HL-60/S4 treated with phorbol 12-myristate 13-acetate at 8.2 ng/mL for 4 days and 3 days (cell line): ENCODE data around the gene SLC2A9.

ENCODE experiments used
- in situ Hi-C: fragments of 300-500 bp; cut with MboI; formaldehyde crosslinking; loops from 2 replicates; pipeline ENCODE4 v1.15.0; 2022; ENCODE audit warnings: low sequenced_read_pairs

Gene SLC2A9

DNA sequence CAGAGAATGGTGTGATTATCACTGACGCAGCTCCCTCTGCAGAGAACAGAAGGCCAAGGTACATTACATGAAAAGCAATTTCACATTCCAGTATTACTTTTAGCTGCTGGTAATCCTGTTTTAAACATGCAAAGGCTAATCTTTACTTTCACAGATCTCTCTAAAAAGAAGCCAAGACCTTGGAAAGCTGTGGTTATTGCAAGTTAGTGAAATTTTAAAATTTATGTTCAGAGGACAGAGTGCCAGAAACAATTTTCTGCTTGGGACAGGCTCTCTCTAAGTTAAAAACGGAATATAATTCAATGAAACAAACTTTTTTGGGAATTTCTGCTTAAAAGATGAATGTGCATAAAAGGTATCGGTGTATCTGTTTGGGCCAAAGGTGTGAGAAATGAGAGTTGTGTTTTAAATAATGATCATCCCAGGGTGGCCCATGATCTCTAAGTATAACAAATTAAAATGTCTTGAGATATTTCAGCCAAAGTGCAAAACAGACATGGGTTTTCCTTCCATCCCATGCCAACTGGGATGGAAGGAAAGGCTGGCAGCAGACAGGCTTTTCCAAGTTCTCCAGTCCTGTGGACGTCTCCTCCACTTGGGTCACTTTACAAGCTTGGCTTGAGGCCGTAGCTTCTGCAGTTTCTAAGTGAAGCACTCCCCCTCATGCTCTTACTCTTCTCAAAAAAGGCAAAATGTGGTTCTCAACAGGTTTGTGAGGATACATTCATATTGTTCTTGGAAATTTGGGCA lies 121.8 kb downstream of the SLC2A9 start:
- in situ Hi-C loops: no loop called here

DNA sequence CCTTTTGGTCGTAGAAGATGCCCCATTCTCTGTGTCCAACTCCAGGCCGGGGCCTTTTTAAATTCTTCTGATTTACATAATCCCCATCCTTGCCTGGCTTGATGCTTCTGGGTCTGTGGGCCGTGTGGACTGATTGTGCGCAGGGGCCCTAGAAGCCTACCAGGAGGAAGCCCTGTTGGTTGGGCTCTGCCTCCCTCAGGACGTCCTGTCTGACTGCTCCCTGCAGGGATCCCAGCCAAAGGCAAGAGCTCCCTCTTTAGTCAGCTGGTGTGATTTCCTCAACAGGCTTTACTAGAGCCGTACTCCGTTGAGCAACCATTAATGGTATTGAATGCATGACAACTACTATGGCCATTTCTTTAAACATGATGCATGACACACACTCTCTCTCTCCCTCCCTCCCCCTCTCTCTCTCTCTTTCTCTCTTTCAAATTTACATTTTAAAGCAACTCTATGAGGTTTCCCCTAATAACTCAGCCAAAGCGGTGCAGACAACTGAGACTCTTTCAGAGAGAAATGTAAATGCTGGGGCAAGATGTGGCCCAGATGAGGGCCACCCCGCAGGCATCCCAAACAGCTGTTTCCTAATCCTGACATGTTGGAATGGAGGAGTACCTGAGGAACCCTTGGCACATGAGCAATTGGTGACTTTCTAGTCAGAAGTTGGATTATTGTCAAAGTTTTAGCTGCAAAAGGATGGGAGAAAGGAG lies 122.5 kb downstream of the SLC2A9 start:
- in situ Hi-C loops: no loop called here

GRCh38 chr4:9895333-9895705 lies 126.0 kb downstream of the SLC2A9 start:
- in situ Hi-C loops: no loop called here

- in situ Hi-C loops: no loop called here
Observed at GRCh38 chr4:9894644-9895332, 126.5 kb downstream of the SLC2A9 start.

DNA sequence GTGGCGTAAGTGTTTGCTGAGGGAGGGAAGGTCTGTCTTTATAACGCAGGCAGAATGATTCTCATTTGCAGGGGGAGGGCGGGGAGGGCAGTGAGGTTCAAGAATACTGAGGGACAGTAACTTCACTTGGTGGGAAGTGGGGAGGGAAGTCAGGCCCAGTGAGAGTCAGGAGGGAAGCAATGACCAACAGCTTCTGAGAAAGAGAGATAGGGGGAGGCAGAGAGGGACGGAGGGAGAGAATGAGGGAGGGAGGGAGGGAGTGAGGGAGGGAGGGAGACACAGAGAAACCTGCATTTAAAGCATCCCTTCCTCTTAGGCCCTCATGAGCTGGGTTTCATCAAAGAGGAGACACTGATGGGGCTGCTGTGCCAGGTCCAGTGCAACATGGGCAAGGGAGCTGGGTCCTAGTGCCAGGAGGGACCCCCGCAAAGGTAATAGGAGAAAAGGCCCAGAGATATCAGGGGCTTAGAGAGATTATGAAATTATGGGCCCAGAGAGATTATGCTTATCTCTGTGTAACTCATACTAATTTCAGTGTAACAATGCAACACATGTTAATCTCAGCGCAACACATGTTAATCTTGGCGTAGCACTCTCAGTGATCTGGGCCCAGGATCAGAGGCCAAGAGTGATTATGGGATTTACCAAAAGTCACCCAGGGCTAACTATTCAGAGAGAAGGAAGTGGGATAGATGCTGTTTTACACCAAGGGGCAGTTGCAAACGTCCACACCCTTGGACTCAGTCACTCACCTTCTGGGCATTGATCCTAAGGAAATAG lies 127.8 kb downstream of the SLC2A9 start:
- in situ Hi-C loops: no loop called here

- in situ Hi-C loops: no loop called here
Observed at GRCh38 chr4:9891740-9892139, 129.6 kb downstream of the SLC2A9 start.

DNA sequence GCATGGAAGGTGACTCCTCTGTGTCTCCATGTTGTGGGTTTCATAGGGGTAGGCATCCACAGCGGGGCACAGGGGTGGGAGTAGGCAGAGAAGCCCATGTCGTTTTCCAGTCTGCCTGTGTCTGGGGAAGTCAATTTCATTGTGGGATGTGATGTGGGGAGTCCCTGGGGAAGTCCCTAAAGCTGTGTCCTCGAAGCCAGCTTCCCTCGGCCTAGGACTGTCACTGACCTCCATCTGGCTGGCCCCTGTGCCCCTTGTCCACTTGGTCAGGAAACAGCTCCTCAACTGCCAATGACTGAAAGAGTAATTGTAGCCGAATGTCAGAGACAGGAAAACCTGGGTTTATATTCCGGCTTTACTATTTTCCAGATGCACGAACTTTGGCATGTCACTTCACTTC lies 130.2 kb downstream of the SLC2A9 start:
- in situ Hi-C loops: no loop called here

GRCh38 chr4:9889306-9889705 lies 132.0 kb downstream of the SLC2A9 start:
- in situ Hi-C loops: no loop called here

GRCh38 chr4:9885958-9886357 lies 135.3 kb downstream of the SLC2A9 start:
- in situ Hi-C loops: no loop called here

GRCh38 chr4:9880406-9881197 lies 140.7 kb downstream of the SLC2A9 start:
- in situ Hi-C loops: no loop called here

DNA sequence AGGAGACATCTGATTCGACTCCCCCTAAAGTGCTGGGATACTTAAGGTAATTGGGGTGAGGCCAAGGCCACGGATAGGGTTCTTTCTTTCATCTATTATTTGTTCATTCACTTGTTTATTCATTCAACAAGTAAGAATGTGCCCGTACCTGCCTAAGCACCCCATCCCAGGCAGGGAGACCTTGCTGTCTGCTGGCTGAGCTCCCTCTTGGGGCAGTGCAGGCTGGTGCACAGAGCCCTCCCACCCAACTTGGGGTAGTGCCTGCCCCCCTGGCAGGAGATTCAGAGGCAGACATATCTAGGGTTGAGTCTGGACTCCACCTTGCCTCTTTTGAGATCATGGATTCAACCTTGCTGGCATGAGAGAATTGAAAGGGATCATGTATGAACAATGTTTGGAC lies 144.2 kb downstream of the SLC2A9 start:
- in situ Hi-C loops: no loop called here

- in situ Hi-C loops: no loop called here
Observed at GRCh38 chr4:9875516-9875915, 145.8 kb downstream of the SLC2A9 start.

GRCh38 chr4:9874385-9874784 lies 146.9 kb downstream of the SLC2A9 start:
- in situ Hi-C loops: no loop called here

- in situ Hi-C loops: no loop called here
Observed at GRCh38 chr4:9870165-9870790, 151.0 kb downstream of the SLC2A9 start.

- in situ Hi-C loops: no loop called here
Observed at GRCh38 chr4:9867751-9868425, 153.4 kb downstream of the SLC2A9 start.

DNA sequence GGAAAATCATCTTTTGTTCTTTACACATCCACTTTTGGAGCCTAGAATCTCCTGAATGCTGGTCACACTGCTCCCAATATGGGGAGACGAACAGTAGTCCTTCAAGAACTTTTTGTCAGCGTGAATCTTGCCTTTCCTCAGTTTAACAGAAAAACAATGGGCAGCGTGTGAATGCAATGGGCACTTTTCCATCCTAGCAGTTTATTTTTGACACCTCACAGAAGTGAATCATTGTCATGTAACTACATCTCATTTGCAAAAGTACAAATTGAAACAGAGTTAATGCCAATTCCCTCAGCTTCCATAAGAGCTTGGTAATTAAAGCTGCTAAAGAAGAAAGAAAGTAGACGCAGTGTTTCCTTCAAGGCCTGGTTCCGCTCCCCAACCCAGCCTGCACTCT lies 154.4 kb downstream of the SLC2A9 start:
- in situ Hi-C loops: no loop called here

DNA sequence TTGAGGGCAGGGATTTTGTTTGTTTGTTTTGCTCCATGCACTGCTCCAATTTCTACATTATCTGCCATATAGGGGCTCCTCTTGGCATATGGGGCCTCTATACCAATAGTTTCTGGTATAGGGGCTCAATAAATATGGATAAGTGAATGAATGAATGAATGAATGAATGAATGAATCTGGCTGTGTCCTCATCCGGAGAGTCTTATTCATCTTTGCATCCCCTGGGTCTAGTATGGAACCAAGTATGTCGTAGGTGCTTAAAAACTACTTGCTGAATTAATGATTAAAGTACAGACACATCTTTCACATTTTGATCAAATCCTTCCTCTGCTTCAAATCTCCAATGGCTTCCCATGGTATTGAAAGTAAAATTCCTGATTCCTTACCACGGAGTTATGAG lies 159.7 kb downstream of the SLC2A9 start:
- in situ Hi-C loops: no loop called here

DNA sequence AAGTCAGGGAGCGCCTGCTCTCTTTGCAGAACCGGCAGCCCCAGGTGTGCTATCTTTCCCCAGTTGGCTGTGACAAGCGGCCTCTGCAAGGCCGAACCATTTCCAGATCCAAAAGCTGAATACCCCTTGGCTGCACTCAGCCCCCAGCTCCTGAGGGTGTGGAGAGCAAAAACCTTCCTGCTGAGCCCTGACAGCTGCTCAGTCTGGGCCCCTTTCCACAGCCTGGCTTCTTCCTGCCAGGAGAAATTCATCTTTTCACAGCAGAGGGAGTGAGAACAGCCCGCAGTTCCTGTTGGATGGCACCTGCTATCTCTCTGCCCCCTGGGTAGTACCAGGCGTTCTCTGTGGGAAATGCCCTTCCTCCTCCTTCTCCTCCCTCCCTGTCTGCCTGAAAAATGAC lies 161.5 kb downstream of the SLC2A9 start:
- in situ Hi-C loops: no loop called here

DNA sequence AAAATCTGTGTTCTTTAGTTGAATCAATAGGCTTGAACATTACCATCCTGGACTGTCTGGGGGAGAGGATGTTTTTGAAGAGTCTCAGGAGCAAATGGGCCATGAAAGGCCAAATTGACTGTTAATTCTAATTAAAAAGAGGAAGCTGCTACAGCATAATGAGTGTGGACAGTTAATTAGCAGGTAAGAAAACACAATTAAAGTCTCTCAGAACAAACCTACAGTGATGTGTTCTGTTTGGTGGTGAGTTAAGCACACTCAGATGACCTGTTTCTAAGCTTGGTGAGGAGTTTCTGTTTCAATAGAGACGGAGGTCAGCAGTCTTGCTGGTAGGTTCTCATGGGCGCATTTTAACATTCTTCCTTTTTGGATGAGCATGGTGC lies 171.8 kb downstream of the SLC2A9 start:
- in situ Hi-C loops: no loop called here
